HepG2 (cell line): Measurements from ENCODE around the gene FIZ1. TPM values are rescaled to one million over a fixed set of nuclear protein-coding genes. Genes with fewer than 3 reads are reported as not detected.

Source experiments
- DNMT1 ChIP-seq: sonication (generic); formaldehyde crosslinking; IDR thresholded peaks from 2 replicates; pipeline ENCODE4 v1.5.1; 2020; ENCODE audit warnings: mild to moderate bottlenecking, missing genetic modification reagents
- GATAD2A ChIP-seq: IDR thresholded peaks from 2 replicates; pipeline ENCODE4 v1.6.1; 2016
- HNF1B ChIP-seq: sonication (generic); formaldehyde crosslinking; IDR thresholded peaks from 2 replicates; pipeline ENCODE4 v1.5.1; 2020; ENCODE audit warnings: mild to moderate bottlenecking, moderate library complexity, missing genetic modification reagents
- MAX ChIP-seq: IDR thresholded peaks from 2 replicates; pipeline ENCODE4 v1.6.1; 2012; ENCODE audit warnings: inconsistent platforms
- NFYC ChIP-seq: IDR thresholded peaks from 2 replicates; pipeline ENCODE4 v1.6.1; 2016; ENCODE audit warnings: missing genetic modification reagents, missing compliant biosample characterization
- PCBP1 ChIP-seq: fragments of 200-400 bp; formaldehyde crosslinking; IDR thresholded peaks from 2 replicates; pipeline ENCODE4 v1.6.1; 2017; ENCODE audit warnings: mild to moderate bottlenecking, low read depth, low read length, borderline replicate concordance
- STAT6 ChIP-seq: sonication (generic); formaldehyde crosslinking; IDR thresholded peaks from 2 replicates; pipeline ENCODE4 v1.4.0; 2020; ENCODE audit warnings: missing genetic modification reagents, mild to moderate bottlenecking, borderline replicate concordance
- TOE1 ChIP-seq: sonication (generic); formaldehyde crosslinking; IDR thresholded peaks from 2 replicates; pipeline ENCODE4 v1.4.0; 2020; ENCODE audit warnings: mild to moderate bottlenecking, missing genetic modification reagents
- ZBTB43 ChIP-seq: sonication (generic); formaldehyde crosslinking; conservative IDR thresholded peaks from 2 replicates; pipeline ENCODE4 v1.4.0; 2020; ENCODE audit warnings: missing genetic modification reagents
- ZHX2 ChIP-seq, 2 experiments: sonication (generic) in 1 of 2; formaldehyde crosslinking in 1 of 2; IDR thresholded peaks; 2 replicates each; pipeline versions ENCODE4 v1.6.1 to v1.9.0; 2014 to 2022; ENCODE audit warnings: antibody characterized with exemption in 1 of 2, borderline replicate concordance in 1 of 2, inconsistent platforms in 1 of 2, low read depth in 1 of 2, missing genetic modification reagents in 1 of 2
- ZNF160 ChIP-seq: sonication (generic); formaldehyde crosslinking; IDR thresholded peaks from 2 replicates; pipeline ENCODE4 v1.8.0; 2022; ENCODE audit warnings: mild to moderate bottlenecking, inconsistent platforms, missing genetic modification reagents
- ZNF33A ChIP-seq: sonication (generic); formaldehyde crosslinking; IDR thresholded peaks from 2 replicates; pipeline ENCODE4 v1.5.1; 2020; ENCODE audit warnings: missing genetic modification reagents, mild to moderate bottlenecking, moderate library complexity, borderline replicate concordance
- ZNF564 ChIP-seq: sonication (generic); formaldehyde crosslinking; IDR thresholded peaks from 2 replicates; pipeline ENCODE4 v1.8.1; 2023; ENCODE audit warnings: mild to moderate bottlenecking, missing genetic modification reagents
- ZNF776 ChIP-seq: sonication (generic); formaldehyde crosslinking; IDR thresholded peaks from 2 replicates; pipeline ENCODE4 v1.4.0; 2020; ENCODE audit warnings: mild to moderate bottlenecking, missing genetic modification reagents
- ZNF777 ChIP-seq: sonication (generic); formaldehyde crosslinking; IDR thresholded peaks from 2 replicates; pipeline ENCODE4 v1.4.0; 2020; ENCODE audit warnings: missing genetic modification reagents
- ZNF788 ChIP-seq: sonication (generic); formaldehyde crosslinking; IDR thresholded peaks from 2 replicates; pipeline ENCODE4 v1.5.0; 2020; ENCODE audit warnings: mild to moderate bottlenecking, missing genetic modification reagents, borderline replicate concordance
- polyA plus RNA-seq, 8 experiments: library from polyadenylated mRNA; depleted of rRNA in 3 of 8; stranded (reverse) in 7 of 8; unstranded in 1 of 8; fragments of >200 nt; fragmentation: Illumina TruSeq in 4 of 8; extraction: Trizol in 4 of 8; gene quantifications; 2 replicates each; pipeline versions ENCODE4 v1.2.1 to v1.2.3, GENCODE V29; 2011 to 2016; ENCODE audit warnings: low read depth in 4 of 8, missing spikeins in 1 of 8, mixed read lengths in 1 of 8; ENCODE audit not compliant: insufficient read depth in 1 of 8
- total RNA-seq, 5 experiments: library from RNA; depleted of rRNA; stranded (reverse); fragments of >200 nt; fragmentation: Illumina TruSeq; extraction: Trizol; gene quantifications; 2 replicates each; pipeline ENCODE4 v1.2.3, GENCODE V29; 2016; ENCODE audit warnings: low read depth in 1 of 5

The FIZ1 gene
- total and polyA plus RNA-seq, 2 of the 13 experiments (the other 11 are each of a cell fraction or from before 2014, with no cell fraction given) = 3.6 to 5.9 TPM

- TF ChIP-seq ZBTB43 (CRISPR knock-in tag) (no peak; the same call in 1 of the 2 replicates), MAX (peak; percentile 73; the same call in 1 of the 2 replicates), TOE1 (CRISPR knock-in tag) (no peak), ZNF160 (peak; percentile 73), GATAD2A (CRISPR knock-in tag) (peak; percentile 12; the same call in 1 of the 2 replicates), DNMT1 (no peak), STAT6 (no peak), ZNF564 (CRISPR knock-in tag) (0 out of 2 replicates have a peak, but pooled peaks have one; percentile 27), PCBP1 (no peak), ZNF788 (no peak), ZNF33A (no peak), HNF1B (CRISPR knock-in tag) (peak; percentile 36; the same call in 1 of the 2 replicates), ZHX2 (IDR thresholded peaks at IDR 0.05; ENCODE audit: low read depth) (peak; percentile 92), ZHX2 (CRISPR knock-in tag; IDR thresholded peaks at IDR 0.05; ENCODE audit: borderline replicate concordance) (no peak; the same call in 1 of the 2 replicates), ZNF776 (no peak), ZNF777 (CRISPR knock-in tag) (peak; percentile 47; the same call in 1 of the 2 replicates), NFYC (CRISPR knock-in tag) (peak; percentile 61)
These were observed 735 bp upstream of the FIZ1 start, which contains the start of gene ZNF524 (continued) for GRCh38 chr19:55599842-55600661.
